Brain microvascular endothelial cell (primary cell): ENCODE measurements around the gene PRKCB.

ENCODE experiments used
- DNase-seq: peaks from one replicate; pipeline ENCODE4 v3.0.0-alpha.2; 2020
- H3K27ac ChIP-seq: fragments of 250-450 bp; sonication (Bioruptor Pico); 2 replicates; pipeline ENCODE4 v1.5.1; 2020; ENCODE audit warnings: mild to moderate bottlenecking, moderate library complexity
- H3K27me3 ChIP-seq: fragments of 250-450 bp; sonication (Bioruptor Pico); replicated peaks from 2 replicates; pipeline ENCODE4 v1.5.1; 2020; ENCODE audit warnings: mild to moderate bottlenecking
- H3K36me3 ChIP-seq: fragments of 250-450 bp; sonication (Bioruptor Pico); replicated peaks from 2 replicates; pipeline ENCODE4 v1.5.1; 2020; ENCODE audit warnings: mild to moderate bottlenecking
- H3K4me3 ChIP-seq: 2 replicates; pipeline ENCODE4 v1.5.1; 2011; ENCODE audit warnings: low read depth, mild to moderate bottlenecking, control low read depth, low read length, moderate library complexity
- CTCF ChIP-seq: IDR thresholded peaks from 2 replicates; pipeline ENCODE4 v1.5.1; 2011; ENCODE audit warnings: low read depth, mild to moderate bottlenecking, moderate library complexity, low read length, control low read depth, inconsistent platforms; ENCODE audit errors: missing control alignments
- in situ Hi-C: cut with HindIII; loops from 2 replicates; pipeline ENCODE4 v1.10.0; 2017; ENCODE audit warnings: low sequenced_read_pairs, low pct_ligation_motif_present

PRKCB gene

GRCh38 chr16:23823475-23824384 is 12.1 kb upstream of the PRKCB start:
- TF ChIP-seq CTCF, result no peak
- Histone ChIP-seq H3K4me3 (no peak overlapping the region), H3K27ac (no peak overlapping the region), H3K36me3 (no peaks in the 10 kb centered on the region), H3K27me3 (no peaks in the 10 kb centered on the region)
- no peak for DNase-seq
- in situ Hi-C loops, result no loop called here

GRCh38 chr16:23824909-23825308 is 10.9 kb upstream of the PRKCB start:
- DNase-seq, result no peak
- no peak for TF ChIP-seq CTCF
- no peaks in the 10 kb centered on the region for H3K27me3 ChIP-seq
- H3K36me3 ChIP-seq, result no peaks in the 10 kb centered on the region
- H3K27ac ChIP-seq, result no peak overlapping the region
- in situ Hi-C loops, result no loop called here
- no peak overlapping the region for H3K4me3 ChIP-seq

DNA sequence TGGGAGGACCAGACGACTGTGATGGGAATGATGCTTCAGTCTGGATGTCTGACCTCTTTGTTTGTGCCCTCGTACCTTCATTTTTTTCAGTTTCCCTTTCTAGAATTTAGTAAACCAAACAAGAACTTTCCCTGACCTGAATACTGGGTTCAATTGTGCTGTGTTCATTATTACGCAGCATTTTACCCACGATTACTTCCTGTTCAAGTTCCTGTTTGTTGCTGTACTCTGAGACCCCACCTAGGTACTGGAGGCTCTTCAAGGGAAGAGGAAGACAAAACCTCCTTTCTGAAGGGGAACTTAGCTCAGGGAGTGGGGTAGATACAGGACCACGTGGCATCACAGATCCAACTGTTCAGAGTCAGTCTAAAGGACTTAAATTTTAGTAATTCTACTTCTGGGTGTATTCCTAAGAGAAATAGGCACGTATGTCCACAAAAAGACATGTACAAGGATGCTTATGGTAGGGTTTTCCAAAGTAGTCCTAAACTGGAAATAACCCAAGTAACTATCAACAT is 9.2 kb upstream of the PRKCB start:
- Histone ChIP-seq H3K36me3 (no peaks in the 10 kb centered on the region), H3K4me3 (no peak overlapping the region), H3K27me3 (no peaks in the 10 kb centered on the region), H3K27ac (no peak overlapping the region)
- in situ Hi-C loops, result no loop called here
- TF ChIP-seq CTCF, result no peak
- no peak for DNase-seq

- no peak for TF ChIP-seq CTCF
- no peak overlapping the region for H3K27ac ChIP-seq
- DNase-seq, result no peak
- H3K36me3 ChIP-seq, result no peaks in the 10 kb centered on the region
- in situ Hi-C loops, result no loop called here
- no peak overlapping the region for H3K4me3 ChIP-seq
- H3K27me3 ChIP-seq, result no peaks in the 10 kb centered on the region
Observed at GRCh38 chr16:23827057-23827456, 8.7 kb upstream of the PRKCB start.

GRCh38 chr16:23829454-23829853 is 6.3 kb upstream of the PRKCB start:
- no peak for DNase-seq
- in situ Hi-C loops, result no loop called here

More at GRCh38 chr16:23829454-23829853, 6.3 kb upstream of the PRKCB start:
- TF ChIP-seq CTCF, result no peak
- Histone ChIP-seq H3K4me3 (no peak overlapping the region), H3K27me3 (no peaks in the 10 kb centered on the region), H3K36me3 (no peaks in the 10 kb centered on the region), H3K27ac (no peak overlapping the region)
